MM.1S (cell line): ENCODE results near the gene GGPS1.

Experiments used
- DNase-seq: peaks from one replicate; pipeline ENCODE4 v3.0.0-alpha.2; 2015
- H2AFZ ChIP-seq: fragments of 300-600 bp; sonication (generic); 2 replicates; pipeline ENCODE4 v1.6.0; 2016; ENCODE audit warnings: antibody characterized with exemption, low read length
- H3F3A ChIP-seq: fragments of 300-600 bp; sonication (generic); 2 replicates; pipeline ENCODE4 v1.6.1; 2016; ENCODE audit warnings: mild to moderate bottlenecking, antibody characterized with exemption, low read length, moderate library complexity, mixed read lengths; ENCODE audit not compliant: insufficient read depth
- H3K27ac ChIP-seq: fragments of 300-600 bp; sonication (generic); 2 replicates; pipeline ENCODE4 v1.5.1; 2016; ENCODE audit warnings: mild to moderate bottlenecking, low read length
- H3K27me3 ChIP-seq: fragments of 300-600 bp; sonication (generic); replicated peaks from 2 replicates; pipeline ENCODE4 v1.6.0; 2016; ENCODE audit warnings: low read length; ENCODE audit not compliant: insufficient read depth
- H3K36me3 ChIP-seq: fragments of 300-600 bp; sonication (generic); replicated peaks from 2 replicates; pipeline ENCODE4 v1.6.1; 2016; ENCODE audit warnings: mild to moderate bottlenecking, low read length, mixed read lengths; ENCODE audit not compliant: insufficient read depth
- H3K4me1 ChIP-seq: fragments of 300-600 bp; sonication (generic); 2 replicates; pipeline ENCODE4 v1.6.1; 2016; ENCODE audit warnings: low read length, mixed read lengths
- H3K4me2 ChIP-seq: fragments of 300-600 bp; sonication (generic); 2 replicates; pipeline ENCODE4 v1.6.0; 2016; ENCODE audit warnings: low read depth, low read length
- H3K4me3 ChIP-seq: fragments of 300-600 bp; sonication (generic); 2 replicates; pipeline ENCODE4 v1.5.1; 2016; ENCODE audit warnings: low read length, mixed read lengths
- H3K79me2 ChIP-seq: fragments of 300-600 bp; sonication (generic); 2 replicates; pipeline ENCODE4 v1.6.1; 2016; ENCODE audit warnings: mixed run types, low read length, mixed read lengths
- H3K9ac ChIP-seq: fragments of 300-600 bp; sonication (generic); 2 replicates; pipeline ENCODE4 v1.6.1; 2016; ENCODE audit warnings: low read length, mixed read lengths
- H3K9me2 ChIP-seq: fragments of 300-600 bp; sonication (generic); replicated peaks from 2 replicates; pipeline ENCODE4 v1.6.1; 2016; ENCODE audit warnings: mild to moderate bottlenecking, low read length, mixed read lengths; ENCODE audit not compliant: insufficient read depth
- H3K9me3 ChIP-seq: fragments of 300-600 bp; sonication (generic); replicated peaks from 2 replicates; pipeline ENCODE4 v1.6.1; 2016; ENCODE audit warnings: mild to moderate bottlenecking, low read length, mixed read lengths; ENCODE audit not compliant: insufficient read depth
- H4K20me1 ChIP-seq: fragments of 300-600 bp; sonication (generic); 2 replicates; pipeline ENCODE4 v1.6.1; 2016; ENCODE audit warnings: mild to moderate bottlenecking, low read length, moderate library complexity, mixed read lengths; ENCODE audit not compliant: insufficient read depth
- CTCF ChIP-seq: fragments of 300-600 bp; sonication (generic); IDR thresholded peaks from 2 replicates; pipeline ENCODE4 v1.5.1; 2016; ENCODE audit warnings: antibody characterized with exemption, low read length, mixed read lengths
- EZH2 ChIP-seq: fragments of 300-600 bp; sonication (generic); optimal IDR thresholded peaks from 2 replicates; pipeline ENCODE3; 2017; ENCODE audit warnings: low read depth, mild to moderate bottlenecking, antibody characterized with exemption, low read length, mixed read lengths
- EZH2phosphoT487 ChIP-seq: fragments of 300-600 bp; sonication (generic); IDR thresholded peaks from 2 replicates; pipeline ENCODE4 v1.6.1; 2018; ENCODE audit warnings: antibody characterized with exemption, low read length

Gene GGPS1

GRCh38 chr1:235342039-235342438 is 13.7 kb downstream of the GGPS1 start:
- Histone ChIP-seq H3F3A (no peaks in the 10 kb centered on the region), H3K27ac (no peak overlapping the region), H2AFZ (no peak overlapping the region), H3K9me2 (no peaks in the 10 kb centered on the region), H3K79me2 (no peaks in the 10 kb centered on the region), H3K9me3 (no peaks in the 10 kb centered on the region), H3K36me3 (no peaks in the 10 kb centered on the region), H3K9ac (no peak overlapping the region), H4K20me1 (no peaks in the 10 kb centered on the region), H3K4me1 (peaks cover 1% of the 10 kb centered on the region; the same call in 1 of the 2 replicates), H3K27me3 (no peaks in the 10 kb centered on the region), H3K4me2 (no peak overlapping the region), H3K4me3 (no peak overlapping the region)
- TF ChIP-seq EZH2 (no peak), CTCF (no peak), EZH2phosphoT487 (no peak)
- DNase-seq: no peak

- DNase-seq: no peak
- no peaks in the 10 kb centered on the region for H3K36me3 ChIP-seq
Observed at GRCh38 chr1:235342471-235342870, 14.1 kb downstream of the GGPS1 start.

DNA sequence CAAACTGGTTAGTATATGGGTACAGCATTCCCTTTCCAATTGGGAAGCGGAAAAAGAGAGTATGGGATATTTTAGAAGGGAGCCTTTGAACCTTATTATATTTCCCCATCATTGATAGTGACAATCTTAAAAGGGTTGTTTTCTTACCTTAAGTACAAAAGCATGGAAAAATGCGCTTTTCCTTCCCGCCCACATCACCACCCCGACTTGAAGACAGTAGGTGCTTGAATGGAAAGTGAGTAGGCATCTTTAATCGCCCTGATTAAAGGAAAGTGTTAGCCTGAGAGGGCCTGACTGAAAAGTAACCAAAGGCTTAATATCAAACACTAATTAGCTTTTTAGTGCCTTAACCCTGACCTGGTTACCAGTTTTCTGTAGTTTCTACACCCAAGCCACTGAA is 15.4 kb downstream of the GGPS1 start:
- no peaks in the 10 kb centered on the region for H4K20me1 ChIP-seq
- H2AFZ ChIP-seq: no peak overlapping the region
- H3K9me3 ChIP-seq: no peaks in the 10 kb centered on the region
- no peak overlapping the region for H3K4me2 ChIP-seq
- H3F3A ChIP-seq: no peaks in the 10 kb centered on the region
- no peak for DNase-seq
- H3K36me3 ChIP-seq: no peaks in the 10 kb centered on the region
- no peak overlapping the region for H3K27ac ChIP-seq
- TF ChIP-seq EZH2 (no peak), EZH2phosphoT487 (no peak), CTCF (no peak)
- H3K4me1 ChIP-seq: no peaks in the 10 kb centered on the region
- H3K9ac ChIP-seq: no peak overlapping the region
- H3K4me3 ChIP-seq: no peak overlapping the region
- no peaks in the 10 kb centered on the region for H3K9me2 ChIP-seq
- H3K79me2 ChIP-seq: no peaks in the 10 kb centered on the region
- H3K27me3 ChIP-seq: no peaks in the 10 kb centered on the region

More at GRCh38 chr1:235342471-235342870, 14.1 kb downstream of the GGPS1 start:
- no peaks in the 10 kb centered on the region for H3K4me1 ChIP-seq
- no peak overlapping the region for H2AFZ ChIP-seq
- TF ChIP-seq EZH2 (no peak), CTCF (no peak), EZH2phosphoT487 (no peak)
- H3K4me2 ChIP-seq: no peak overlapping the region
- no peaks in the 10 kb centered on the region for H3K27me3 ChIP-seq
- H3K9me3 ChIP-seq: no peaks in the 10 kb centered on the region
- H3F3A ChIP-seq: no peaks in the 10 kb centered on the region
- H4K20me1 ChIP-seq: no peaks in the 10 kb centered on the region
- no peak overlapping the region for H3K9ac ChIP-seq
- no peaks in the 10 kb centered on the region for H3K9me2 ChIP-seq
- H3K4me3 ChIP-seq: no peak overlapping the region
- no peaks in the 10 kb centered on the region for H3K79me2 ChIP-seq
- no peak overlapping the region for H3K27ac ChIP-seq
